HCT116 (cell line): ENCODE data around the gene KRTAP25-1. TPM values are rescaled to one million over a fixed set of nuclear protein-coding genes. Genes with fewer than 3 reads are reported as not detected.

Source experiments
- ATAC-seq: fragments of 200-7000 bp; cut with Tn5 transposase; 2 replicates; pipeline ENCODE4 v1.9.1; 2020; ENCODE audit warnings: mild to moderate bottlenecking, moderate library complexity
- BruUV-seq: library from RNA; stranded (reverse); fragments of 400-500 nt; replicated peaks from 2 replicates; lab custom pipeline; 2021; lab: Mats Ljungman, UMichigan
- CTCF ChIA-PET: fragments of 300-600 bp; sonication (Branson Sonifier 250); formaldehyde crosslinking; loops from one replicate; lab custom pipeline; 2021; ENCODE audit warnings: antibody characterized with exemption; lab: Charles Lee
- POLR2A ChIA-PET: fragments of 300-600, 350-600 bp; sonication (Branson Sonifier 250); formaldehyde crosslinking; loops from one replicate; lab custom pipeline; 2021; ENCODE audit warnings: antibody characterized with exemption; lab: Charles Lee
- RAD21 ChIA-PET, 2 experiments: fragments of 300-600 bp; sonication (Branson Sonifier 250); formaldehyde crosslinking; loops; one replicate each; lab custom pipeline; 2023; ENCODE audit warnings: low total read pairs in 2 of 2; ENCODE audit not compliant: uncharacterized antibody in 2 of 2, unreplicated experiment in 2 of 2, low non-redundant PET in 1 of 2; lab: Charles Lee
- DNase-seq: peaks from one replicate; pipeline ENCODE4 v3.0.0-alpha.2; 2010; ENCODE audit warnings: low read depth, low spot score
- H2AFZ ChIP-seq: fragments of 200-600 bp; shearing (Covaris generic), sonication (generic); 2 replicates; pipeline ENCODE4 v1.6.1; 2017; ENCODE audit warnings: low read depth, mixed run types, mixed read lengths, antibody characterized with exemption, low read length; ENCODE audit not compliant: poor library complexity, severe bottlenecking
- H3K27ac ChIP-seq: 2 replicates; pipeline ENCODE4 v1.5.1; 2012; ENCODE audit warnings: low read depth, low read length
- H3K27me3 ChIP-seq: fragments of 200-600 bp; sonication (generic); 2 replicates; pipeline ENCODE4 v1.6.1; 2016; ENCODE audit warnings: mixed run types, low read length, mixed read lengths; ENCODE audit not compliant: insufficient read depth
- H3K36me3 ChIP-seq, 2 experiments: fragments of 200-500 bp in 1 of 2; fragments of 200-600 bp in 1 of 2; sonication (Bioruptor generic) in 1 of 2; sonication (generic) in 1 of 2; 2 replicates each; pipeline versions ENCODE4 v1.5.1 to v1.6.1; 2014 to 2016; ENCODE audit warnings: low read length in 2 of 2, inconsistent platforms in 1 of 2, mixed read lengths in 1 of 2, mixed run types in 1 of 2; ENCODE audit not compliant: insufficient read depth in 2 of 2, control insufficient read depth in 1 of 2
- H3K4me1 ChIP-seq, 2 experiments: fragments of 200-600 bp in 1 of 2; sonication (generic) in 1 of 2; 2 replicates each; pipeline versions ENCODE4 v1.5.1 to v1.6.1; 2012 to 2017; ENCODE audit warnings: low read length in 2 of 2, inconsistent platforms in 1 of 2, mild to moderate bottlenecking in 1 of 2, mixed read lengths in 1 of 2, mixed run types in 1 of 2, moderate library complexity in 1 of 2; ENCODE audit not compliant: insufficient read depth in 2 of 2, control insufficient read depth in 1 of 2
- H3K4me2 ChIP-seq: fragments of 200-600 bp; sonication (generic); 2 replicates; pipeline ENCODE4 v1.6.1; 2017; ENCODE audit warnings: mixed run types, low read length, mixed read lengths
- H3K4me3 ChIP-seq, 2 experiments: fragments of 200-600 bp in 1 of 2; sonication (generic) in 1 of 2; replicated peaks in 1 of 2; 2 replicates each; pipeline ENCODE4 v1.5.1; 2011 to 2016; ENCODE audit warnings: low read length in 2 of 2, control low read depth in 1 of 2, low read depth in 1 of 2, mild to moderate bottlenecking in 1 of 2, mixed read lengths in 1 of 2, mixed run types in 1 of 2
- H3K79me2 ChIP-seq: fragments of 200-600 bp; sonication (generic); 2 replicates; pipeline ENCODE4 v1.6.1; 2017; ENCODE audit warnings: mild to moderate bottlenecking, mixed run types, low read length, moderate library complexity, mixed read lengths; ENCODE audit not compliant: insufficient read depth
- H3K9ac ChIP-seq: fragments of 200-600 bp; sonication (generic); 2 replicates; pipeline ENCODE4 v1.6.1; 2016; ENCODE audit warnings: low read length, mixed read lengths
- H3K9me2 ChIP-seq: fragments of 200-600 bp; sonication (generic), shearing (Covaris generic); 2 replicates; pipeline ENCODE4 v1.6.1; 2017; ENCODE audit warnings: mixed run types, mild to moderate bottlenecking, moderate library complexity; ENCODE audit not compliant: insufficient read depth
- H3K9me3 ChIP-seq, 2 experiments: fragments of 200-500 bp in 1 of 2; fragments of 200-600 bp in 1 of 2; sonication (Bioruptor generic) in 1 of 2; sonication (generic) in 1 of 2; 2 replicates each; pipeline ENCODE4 v1.6.1; 2014 to 2017; ENCODE audit warnings: low read length in 2 of 2, mixed read lengths in 2 of 2, inconsistent platforms in 1 of 2, low read depth in 1 of 2, mild to moderate bottlenecking in 1 of 2, mixed run types in 1 of 2, moderate library complexity in 1 of 2; ENCODE audit not compliant: control insufficient read depth in 1 of 2, insufficient read depth in 1 of 2
- H4K20me1 ChIP-seq: fragments of 200-600 bp; sonication (generic), shearing (Covaris generic); 2 replicates; pipeline ENCODE4 v1.6.1; 2017; ENCODE audit warnings: mixed run types, mild to moderate bottlenecking, moderate library complexity; ENCODE audit not compliant: insufficient read depth
- CEBPB ChIP-seq: IDR thresholded peaks from 2 replicates; pipeline ENCODE4 v1.6.1; 2012; ENCODE audit warnings: low read depth
- ELF1 ChIP-seq: IDR thresholded peaks from 2 replicates; pipeline ENCODE4 v1.6.1; 2012; ENCODE audit warnings: low read depth, borderline replicate concordance
- EZH2 ChIP-seq: fragments of 200-600 bp; sonication (generic); IDR thresholded peaks from 2 replicates; pipeline ENCODE4 v1.6.1; 2017; ENCODE audit warnings: antibody characterized with exemption, mixed run types
- POLR2AphosphoS5 ChIP-seq: IDR thresholded peaks from 2 replicates; pipeline ENCODE4 v1.6.1; 2011; ENCODE audit warnings: mild to moderate bottlenecking, low read depth, low read length, moderate library complexity
- SP1 ChIP-seq: IDR thresholded peaks from 2 replicates; pipeline ENCODE4 v1.6.1; 2012; ENCODE audit warnings: low read depth
- ZFX ChIP-seq: fragments of 450-650 bp; IDR thresholded peaks from 2 replicates; pipeline ENCODE4 v1.6.1; 2017
- intact Hi-C: fragments of 100-400 bp; cut with micrococcal nuclease; formaldehyde crosslinking; loops from 2 replicates; pipeline ENCODE4 v1.10.0; 2022
- total RNA-seq: library from RNA; stranded (reverse); gene quantifications from one replicate; pipeline ENCODE4 v1.2.1, GENCODE V29; 2021; ENCODE audit not compliant: unreplicated experiment
- TF ChIP-seq, protein P1 (sequence below): IDR thresholded peaks from 2 replicates; pipeline ENCODE4 v1.6.1; 2012
- TF ChIP-seq, protein P2 (sequence below), 3 experiments: fragments of 200-600 bp in 1 of 3; sonication (generic) in 1 of 3; IDR thresholded peaks in 2 of 3; conservative IDR thresholded peaks in 1 of 3; 2 replicates each; pipeline ENCODE4 v1.5.1; 2012 to 2017; ENCODE audit warnings: low read depth in 2 of 3, low read length in 2 of 3, antibody characterized with exemption in 1 of 3, borderline replicate concordance in 1 of 3, control low read depth in 1 of 3, mild to moderate bottlenecking in 1 of 3, mixed read lengths in 1 of 3, mixed run types in 1 of 3, moderate library complexity in 1 of 3; ENCODE audit not compliant: insufficient read depth in 1 of 3
- TF ChIP-seq, protein P3 (sequence below): IDR thresholded peaks from 2 replicates; pipeline ENCODE4 v1.6.1; 2012

The KRTAP25-1 gene
- total RNA-seq, 1 experiment from 2014 or later: not detected

DNA sequence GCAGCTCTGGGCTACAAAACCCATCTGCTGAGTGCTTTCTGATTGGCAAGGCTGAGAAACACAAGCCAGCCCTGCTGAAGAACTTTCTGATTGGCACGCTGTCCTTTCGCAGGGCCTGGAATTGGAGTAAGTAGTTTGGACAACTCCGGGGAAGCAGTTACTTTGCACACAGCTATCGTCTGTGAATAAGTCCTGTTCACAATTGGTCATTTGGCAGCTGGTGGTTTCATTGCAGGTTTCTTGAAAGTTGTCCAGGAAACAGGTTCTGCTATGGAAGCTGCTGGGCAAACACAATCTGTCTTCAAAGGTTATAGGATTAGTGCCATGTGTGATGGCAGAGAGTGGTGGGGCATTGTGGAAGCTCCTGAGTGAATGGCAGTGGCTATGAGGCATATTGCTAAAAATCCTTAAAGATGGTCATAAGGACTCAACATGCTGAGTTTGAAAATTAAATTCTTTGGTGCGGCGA lies 48.0 kb upstream of the KRTAP25-1 start, which contains the start of gene KRTAP27-1:
Gene KRTAP27-1, minus strand, starts transcription at position 419 of the 469 bp plus-strand sequence. Its CDS starts 26 bp downstream, at position 393.
- intact Hi-C loops: no loop called here
- no peak for DNase-seq
- TF ChIP-seq CEBPB (no peak), ZFX (no peak), SP1 (no peak), POLR2AphosphoS5 (no peak), ELF1 (no peak), EZH2 (no peak)
- TF ChIP-seq, protein P1, sequence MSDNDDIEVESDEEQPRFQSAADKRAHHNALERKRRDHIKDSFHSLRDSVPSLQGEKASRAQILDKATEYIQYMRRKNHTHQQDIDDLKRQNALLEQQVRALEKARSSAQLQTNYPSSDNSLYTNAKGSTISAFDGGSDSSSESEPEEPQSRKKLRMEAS: no peak
- TF ChIP-seq, protein P2, sequence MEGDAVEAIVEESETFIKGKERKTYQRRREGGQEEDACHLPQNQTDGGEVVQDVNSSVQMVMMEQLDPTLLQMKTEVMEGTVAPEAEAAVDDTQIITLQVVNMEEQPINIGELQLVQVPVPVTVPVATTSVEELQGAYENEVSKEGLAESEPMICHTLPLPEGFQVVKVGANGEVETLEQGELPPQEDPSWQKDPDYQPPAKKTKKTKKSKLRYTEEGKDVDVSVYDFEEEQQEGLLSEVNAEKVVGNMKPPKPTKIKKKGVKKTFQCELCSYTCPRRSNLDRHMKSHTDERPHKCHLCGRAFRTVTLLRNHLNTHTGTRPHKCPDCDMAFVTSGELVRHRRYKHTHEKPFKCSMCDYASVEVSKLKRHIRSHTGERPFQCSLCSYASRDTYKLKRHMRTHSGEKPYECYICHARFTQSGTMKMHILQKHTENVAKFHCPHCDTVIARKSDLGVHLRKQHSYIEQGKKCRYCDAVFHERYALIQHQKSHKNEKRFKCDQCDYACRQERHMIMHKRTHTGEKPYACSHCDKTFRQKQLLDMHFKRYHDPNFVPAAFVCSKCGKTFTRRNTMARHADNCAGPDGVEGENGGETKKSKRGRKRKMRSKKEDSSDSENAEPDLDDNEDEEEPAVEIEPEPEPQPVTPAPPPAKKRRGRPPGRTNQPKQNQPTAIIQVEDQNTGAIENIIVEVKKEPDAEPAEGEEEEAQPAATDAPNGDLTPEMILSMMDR (IDR thresholded peaks at IDR 0.05 in 2 of 3, conservative IDR thresholded peaks at IDR 0.05 in 1 of 3; ENCODE audit: borderline replicate concordance in 1 of 3, insufficient read depth in 1 of 3, low read depth in 2 of 3, low read length in 2 of 3): no peak
- TF ChIP-seq, protein P3, sequence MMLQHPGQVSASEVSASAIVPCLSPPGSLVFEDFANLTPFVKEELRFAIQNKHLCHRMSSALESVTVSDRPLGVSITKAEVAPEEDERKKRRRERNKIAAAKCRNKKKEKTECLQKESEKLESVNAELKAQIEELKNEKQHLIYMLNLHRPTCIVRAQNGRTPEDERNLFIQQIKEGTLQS: no peak
- TF ChIP-seq, all 23 proteins: peak for 0
- POLR2A ChIA-PET: no interaction called here
- H3K27ac ChIP-seq: no peak within 1 kb of the TSS
- H3K9ac ChIP-seq: no peak within 1 kb of the TSS
- H3K4me1 ChIP-seq: no peaks in the 10 kb centered on the region
- no peaks in the 10 kb centered on the region for H3K27me3 ChIP-seq
- CTCF ChIA-PET: no interaction called here
- H3K36me3 ChIP-seq: no peaks in the 10 kb centered on the region
- ATAC-seq: no peak
- no peaks in the 10 kb centered on the region for H3K9me2 ChIP-seq
- RAD21 ChIA-PET: no interaction called here
- no peak within 1 kb of the TSS for H3K4me2 ChIP-seq
- H4K20me1 ChIP-seq: no peaks in the 10 kb centered on the region
- H3K9me3 ChIP-seq: peaks cover 5 to 26% of the 10 kb centered on the region in 2 experiments; a peak in 2 of 4 replicates
- BruUV-seq: no TSS peak
- no peak within 1 kb of the TSS for H2AFZ ChIP-seq
- no peak within 1 kb of the TSS for H3K4me3 ChIP-seq
- no peaks in the 10 kb centered on the region for H3K79me2 ChIP-seq
